ENCODE results near the gene HEATR3.
A peak's percentile ranks its signal among the peaks of the same experiment; 100 is the strongest.

The HEATR3 gene

GRCh38 chr16:50065624-50066481 is at the start of gene HEATR3:
TSS of gene HEATR3 (plus strand) at chr16:50065970. CDS start at chr16:50066132, 162 bp downstream.
- DNase-seq (ENCODE audit: extremely low read depth, low read depth) = peak; percentile 84
- no peak for TF ChIP-seq CTCF (IDR thresholded peaks at IDR 0.05; ENCODE audit: low read depth, low read length)

GRCh38 chr16:50017553-50017952 is 48.2 kb upstream of the HEATR3 start:
- DNase-seq (ENCODE audit: extremely low read depth, low read depth) = no peak
- no peak for TF ChIP-seq CTCF (IDR thresholded peaks at IDR 0.05; ENCODE audit: low read depth, low read length)

- no peak; the same call in 1 of the 2 replicates for TF ChIP-seq CTCF (IDR thresholded peaks at IDR 0.05; ENCODE audit: low read depth, low read length)
Measured at GRCh38 chr16:50021544-50021943, 44.2 kb upstream of the HEATR3 start.

GRCh38 chr16:50023641-50024040 is 42.1 kb upstream of the HEATR3 start:
- no peak for TF ChIP-seq CTCF (IDR thresholded peaks at IDR 0.05; ENCODE audit: low read depth, low read length)
- DNase-seq (ENCODE audit: extremely low read depth, low read depth) = no peak

More at GRCh38 chr16:50021544-50021943, 44.2 kb upstream of the HEATR3 start:
- no peak for DNase-seq (ENCODE audit: extremely low read depth, low read depth)

GRCh38 chr16:50024207-50024606 is 41.6 kb upstream of the HEATR3 start:
- DNase-seq (ENCODE audit: extremely low read depth, low read depth) = no peak
- TF ChIP-seq CTCF (IDR thresholded peaks at IDR 0.05; ENCODE audit: low read depth, low read length) = no peak

GRCh38 chr16:50024684-50025536 is 40.9 kb upstream of the HEATR3 start, which contains the start of gene CNEP1R1:
TSS of gene CNEP1R1 (plus strand) at chr16:50025225. CDS start at chr16:50025316, 91 bp downstream.
- peak; percentile 92 for DNase-seq (ENCODE audit: extremely low read depth, low read depth)
- TF ChIP-seq CTCF (IDR thresholded peaks at IDR 0.05; ENCODE audit: low read depth, low read length) = no peak; the same call in none of the 2 replicates

All from AG09319 (cell line).